GM12873 (cell line): ENCODE data around the gene EMC8.

ENCODE experiments used
- CTCF ChIP-seq: IDR thresholded peaks from 2 replicates; pipeline ENCODE4 v1.5.1; 2012; ENCODE audit warnings: low read depth, mild to moderate bottlenecking, moderate library complexity, low read length, control low read depth; ENCODE audit not compliant: insufficient read depth; ENCODE audit errors: missing control alignments

Gene EMC8

GRCh38 chr16:85799497-85800320 lies at the start of gene EMC8, which contains the start of gene COX4I1:
Gene EMC8, minus strand, starts transcription at chr16:85799544. Its CDS starts 249 bp downstream, at chr16:85799295.
Gene COX4I1, plus strand, starts transcription at chr16:85799695. Its CDS starts 1,511 bp downstream, at chr16:85801206.
- TF ChIP-seq CTCF: no peak

GRCh38 chr16:85848986-85849385 lies 49.6 kb upstream of the EMC8 start:
- TF ChIP-seq CTCF: no peak

GRCh38 chr16:85847681-85848601 lies 48.6 kb upstream of the EMC8 start:
- TF ChIP-seq CTCF: no peak

- TF ChIP-seq CTCF: no peak
These were observed 47.7 kb upstream of the EMC8 start for GRCh38 chr16:85847036-85847435.

- TF ChIP-seq CTCF: no peak
These were observed 47.1 kb upstream of the EMC8 start for GRCh38 chr16:85846461-85846860.

- TF ChIP-seq CTCF: no peak
These were observed 45.9 kb upstream of the EMC8 start for GRCh38 chr16:85845266-85845665.

- TF ChIP-seq CTCF: no peak
These were observed 45.4 kb upstream of the EMC8 start for GRCh38 chr16:85844786-85845185.
